Testis (tissue), 2 donors: Measurements from ENCODE around the gene LPIN1.

Experiments used
- CTCF ChIP-seq, 3 experiments: fragments of 450-650 bp in 2 of 3; fragments of 200-600 bp in 1 of 3; sonication (generic) in 1 of 3; IDR thresholded peaks; one replicate each; pipeline ENCODE4 v1.5.1; 2016 to 2019; ENCODE audit warnings: antibody characterized with exemption in 3 of 3, mild to moderate bottlenecking in 2 of 3, moderate library complexity in 1 of 3
- POLR2A ChIP-seq: fragments of 450-650 bp; IDR thresholded peaks from one replicate; pipeline ENCODE4 v1.6.1; 2017; ENCODE audit warnings: antibody characterized with exemption, mild to moderate bottlenecking, moderate library complexity

GRCh38 chr2:11871421-11871820 lies 125.0 kb downstream of the LPIN1 start:
- TF ChIP-seq CTCF (IDR thresholded peaks at IDR 0.05) (no peak), POLR2A (no peak)
